Renal cortical epithelial cell (primary cell): Measurements from ENCODE around the gene PRPF19. TPM values are rescaled to one million over a fixed set of nuclear protein-coding genes. Genes with fewer than 3 reads are reported as not detected.

Experiments used
- DNase-seq: peaks from one replicate; pipeline ENCODE4 v3.0.0-alpha.2; 2011; ENCODE audit warnings: low read depth
- total RNA-seq: library from RNA; depleted of rRNA; stranded (reverse); fragments of >200 nt; gene quantifications from 2 replicates; pipeline ENCODE4 v1.2.3, GENCODE V29; 2014

The PRPF19 gene
- total RNA-seq, 1 donor from 2014 or later: 49.8 TPM

DNA sequence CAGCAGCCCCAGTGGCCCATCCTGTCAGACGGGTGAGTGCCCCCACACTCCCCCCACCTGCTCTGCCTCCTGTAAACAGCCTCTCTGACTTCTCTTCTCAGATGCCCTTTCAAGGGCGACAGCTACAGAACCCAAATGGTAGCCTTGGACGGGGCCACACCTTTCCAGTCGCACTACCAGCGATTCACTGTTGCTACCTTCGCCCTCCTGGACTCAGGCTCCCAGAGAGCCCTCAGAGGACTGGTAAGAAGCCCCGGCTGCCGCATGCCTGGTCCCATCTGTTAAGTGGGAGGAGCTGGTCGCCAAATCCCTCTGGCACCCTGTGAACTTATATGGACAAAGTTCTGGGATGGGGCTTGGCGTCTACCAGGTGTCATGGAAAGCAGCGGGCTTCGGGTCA, 32.9 kb downstream of the PRPF19 start:
- no peak for DNase-seq

GRCh38 chr11:60872961-60873524, 33.3 kb downstream of the PRPF19 start:
- peak; percentile 66 for DNase-seq

DNA sequence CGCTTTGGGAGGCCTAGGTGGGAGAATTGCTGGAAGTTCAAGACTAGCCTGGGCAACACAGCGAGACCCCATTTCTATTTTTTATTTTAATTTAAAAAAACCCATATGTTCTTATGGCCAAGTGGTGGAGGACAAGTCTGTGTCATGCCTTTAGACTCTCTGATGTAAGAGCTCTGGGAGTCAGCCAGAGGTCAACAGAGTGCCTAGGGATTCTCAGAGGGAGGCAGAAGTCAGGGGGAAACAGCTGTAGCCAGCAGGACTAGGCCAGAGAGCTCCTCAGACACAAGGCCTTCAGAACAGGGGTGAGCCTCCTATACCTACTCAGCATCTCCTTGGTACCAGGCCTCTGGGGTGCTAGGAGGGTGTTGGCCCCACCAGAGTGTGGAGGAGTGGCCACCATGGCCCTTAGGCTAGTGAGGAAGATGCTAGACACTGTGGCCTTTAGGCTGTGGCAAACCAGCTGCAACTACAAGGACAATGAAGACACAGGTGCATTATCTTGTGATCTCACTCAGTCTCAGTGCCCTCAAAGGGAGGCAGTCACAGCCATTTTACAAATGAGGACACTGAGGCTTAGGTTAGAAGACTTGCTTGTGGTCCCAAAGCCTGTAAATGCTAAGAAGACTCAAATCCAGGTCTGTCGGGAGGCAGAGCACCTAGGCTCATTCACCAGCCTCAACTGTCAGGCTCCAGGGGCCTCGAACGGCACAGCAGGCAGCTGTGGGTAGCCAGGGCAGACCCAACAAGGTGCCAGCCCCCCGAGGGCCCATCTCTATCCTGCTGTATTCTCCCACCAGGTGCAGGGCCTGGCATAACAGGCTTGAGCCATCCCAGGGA, 34.0 kb downstream of the PRPF19 start:
- DNase-seq: peak; percentile 32

DNA sequence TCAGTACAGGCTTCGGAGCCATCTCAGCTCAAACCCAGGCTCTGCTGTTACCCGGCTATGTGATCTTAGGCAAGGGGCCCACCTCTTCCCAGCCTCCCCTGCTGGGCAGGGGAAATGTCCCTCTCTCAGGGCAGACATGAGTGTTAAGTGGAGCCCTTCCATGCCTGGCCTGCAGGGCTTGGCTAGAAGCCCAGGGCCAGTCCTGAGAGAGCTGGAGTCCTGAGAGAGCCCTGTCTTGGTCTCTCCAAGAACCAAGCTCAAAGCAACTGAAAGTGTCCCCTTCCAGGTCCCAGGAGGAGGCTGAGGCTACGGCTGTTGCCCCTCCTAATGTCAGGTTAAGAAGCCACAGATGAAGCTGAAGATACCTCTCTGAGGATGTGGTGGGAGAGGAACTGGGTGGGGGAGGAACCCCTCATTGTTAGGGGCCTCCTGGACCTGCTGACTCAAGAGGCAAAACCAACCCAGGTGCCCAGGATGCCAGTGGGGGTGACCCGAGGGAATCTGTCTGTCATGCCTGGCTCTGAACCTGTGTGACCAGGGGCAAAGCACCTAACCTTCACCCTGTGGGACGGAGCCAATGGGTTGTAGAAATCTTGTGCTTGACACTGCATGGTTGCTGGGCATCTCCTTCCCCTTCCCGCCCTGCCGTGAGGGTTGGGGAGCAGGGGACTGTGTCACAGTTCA, 34.9 kb downstream of the PRPF19 start:
- DNase-seq: no peak

- DNase-seq: no peak
These were observed 35.5 kb downstream of the PRPF19 start for GRCh38 chr11:60870733-60871377.

DNA sequence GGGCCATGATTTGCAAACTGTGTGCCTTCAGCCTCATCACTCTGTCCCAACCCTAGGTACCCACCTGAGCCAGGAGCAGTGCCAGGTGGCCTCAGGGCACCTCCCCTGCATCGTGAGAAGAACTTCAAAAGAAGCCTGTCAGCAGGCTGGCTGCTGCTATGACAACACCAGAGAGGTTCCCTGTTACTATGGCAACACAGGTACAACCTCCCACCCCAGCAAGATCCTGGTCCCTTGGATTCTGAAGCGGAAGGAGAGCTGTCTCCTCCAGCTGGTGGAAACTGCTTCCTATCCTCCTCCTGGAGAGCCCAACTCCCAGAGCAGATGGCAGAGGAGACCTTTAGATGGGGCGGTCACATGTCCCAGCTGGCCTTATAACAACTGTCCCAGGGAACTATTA, 36.1 kb downstream of the PRPF19 start:
- no peak for DNase-seq

DNA sequence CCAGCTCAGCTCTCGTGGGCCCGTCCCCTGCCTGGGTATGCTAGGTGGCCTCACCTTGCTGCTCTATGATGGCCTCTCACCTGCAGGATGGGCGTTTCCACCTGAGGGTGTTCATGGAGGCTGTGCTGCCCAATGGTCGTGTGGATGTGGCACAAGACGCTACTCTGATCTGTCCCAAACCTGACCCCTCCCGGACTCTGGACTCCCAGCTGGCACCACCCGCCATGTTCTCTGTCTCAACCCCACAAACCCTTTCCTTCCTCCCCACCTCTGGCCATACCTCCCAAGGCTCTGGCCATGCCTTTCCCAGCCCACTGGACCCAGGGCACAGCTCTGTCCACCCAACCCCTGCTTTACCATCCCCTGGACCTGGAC, 36.9 kb downstream of the PRPF19 start:
- no peak for DNase-seq

DNA sequence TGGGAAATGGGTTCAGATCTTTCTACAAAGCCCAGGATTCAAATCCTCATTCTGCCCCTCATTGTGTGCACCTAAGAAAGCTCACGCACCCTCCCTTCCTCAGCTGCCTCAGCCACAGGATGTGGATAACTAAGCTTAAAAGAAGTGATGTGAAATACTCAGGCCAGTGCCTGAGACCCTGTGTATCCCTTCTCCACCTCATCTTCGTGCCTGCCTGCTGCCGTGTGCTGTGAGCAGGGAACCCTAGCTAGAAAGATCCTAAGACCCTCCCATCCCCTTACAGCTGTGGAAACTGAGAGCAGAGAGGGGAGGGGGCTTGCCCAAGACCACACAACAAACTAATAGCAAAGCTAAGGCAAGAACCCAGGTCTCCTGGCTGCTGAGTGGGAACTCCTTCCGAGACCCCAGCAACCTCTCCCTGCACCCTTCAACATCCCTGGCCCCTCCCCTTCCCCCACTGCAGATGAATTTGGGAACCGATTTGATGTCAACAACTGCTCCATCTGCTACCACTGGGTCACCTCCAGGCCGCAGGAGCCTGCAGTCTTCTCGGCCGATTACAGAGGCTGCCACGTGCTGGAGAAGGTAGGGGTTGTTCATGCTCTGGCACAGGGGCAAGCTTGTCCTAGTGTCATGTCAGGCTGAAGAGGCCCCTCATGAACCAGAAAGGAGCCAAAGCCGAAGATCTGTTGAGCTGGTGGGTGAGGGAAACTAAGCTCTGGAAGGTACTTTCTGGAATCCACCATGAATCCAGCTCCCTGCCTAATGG, 37.5 kb downstream of the PRPF19 start:
- DNase-seq: no peak

- no peak for DNase-seq
These were observed 38.3 kb downstream of the PRPF19 start for GRCh38 chr11:60867871-60868681.

DNA sequence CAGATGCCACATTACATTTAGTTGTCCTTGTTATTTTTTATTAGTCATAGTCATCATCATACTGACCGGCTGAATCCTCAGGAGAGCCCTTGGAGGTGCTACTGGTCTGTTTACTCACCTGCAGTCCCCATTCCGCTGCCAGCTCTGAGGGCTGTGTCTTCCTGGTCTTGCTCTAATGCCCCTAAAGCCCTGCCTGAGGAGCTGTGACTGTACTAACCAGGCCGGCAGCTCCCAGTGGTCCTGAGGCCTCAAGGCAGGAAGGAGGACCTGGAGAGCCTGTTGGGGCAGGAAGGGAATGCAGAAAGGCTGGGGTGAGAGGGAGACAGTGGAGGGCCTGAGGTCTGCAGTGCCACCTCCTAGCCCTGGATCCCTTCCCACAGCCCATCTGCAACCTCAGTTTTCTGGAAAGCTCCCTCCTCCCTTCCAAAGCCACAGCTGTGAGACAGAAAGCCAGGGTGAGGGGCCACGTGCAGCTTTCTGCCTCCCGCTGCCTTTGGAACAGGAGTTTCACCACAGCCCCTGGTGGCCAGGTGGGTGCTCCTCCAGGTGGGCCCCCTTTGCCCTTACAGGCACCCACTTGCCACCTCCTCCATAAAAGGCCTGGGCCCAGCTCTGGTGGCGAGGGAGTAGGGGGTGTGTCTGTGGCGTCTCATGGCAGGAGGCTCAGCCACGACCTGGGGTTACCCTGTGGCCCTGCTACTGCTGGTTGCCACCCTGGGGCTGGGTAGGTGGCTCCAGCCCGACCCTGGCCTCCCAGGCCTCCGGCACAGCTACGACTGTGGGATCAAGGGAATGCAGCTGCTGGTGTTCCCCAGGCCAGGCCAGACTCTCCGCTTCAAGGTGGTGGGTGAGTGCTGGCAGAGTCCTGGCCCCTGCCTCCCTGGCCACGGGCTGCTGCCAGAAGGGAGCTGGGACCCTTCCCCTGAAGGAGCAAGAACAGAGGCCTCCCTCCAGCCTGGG, 39.2 kb downstream of the PRPF19 start, which contains the start of gene ZP1:
Gene ZP1, plus strand, starts transcription at position 632 of the 960 bp plus-strand sequence. Its CDS starts 20 bp downstream, at position 652.
- no peak for DNase-seq

DNA sequence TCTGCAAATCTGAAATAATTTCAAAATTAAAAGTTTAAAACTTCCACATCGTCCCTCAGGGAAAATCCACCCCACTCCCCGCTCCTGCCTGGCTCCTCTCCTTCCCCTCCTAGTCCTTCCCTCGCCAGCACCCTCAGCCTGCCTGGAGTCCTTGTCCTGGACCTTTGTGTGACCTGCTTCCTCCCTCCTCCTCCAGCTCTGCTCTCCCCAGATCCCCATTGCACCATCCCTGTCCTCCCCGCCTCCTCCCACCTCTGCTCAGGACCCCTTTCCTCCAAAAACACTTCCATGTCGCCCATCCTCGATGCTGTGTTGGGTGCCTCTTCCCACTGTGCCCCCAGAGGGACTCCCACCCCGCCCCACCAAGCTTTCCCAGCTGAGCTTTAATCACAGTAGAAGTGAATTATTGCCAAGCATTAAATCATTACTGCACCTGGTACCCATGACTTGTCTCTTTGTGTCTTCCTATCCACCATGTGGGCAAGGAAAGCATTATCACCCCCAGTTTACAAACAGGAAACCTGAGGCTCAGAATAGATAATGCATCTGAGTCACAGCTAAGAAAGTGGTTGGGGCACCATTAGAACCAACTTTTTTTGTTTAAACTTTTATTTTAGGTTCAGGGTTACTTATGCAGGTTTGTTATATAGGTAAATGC, 41.4 kb downstream of the PRPF19 start:
- DNase-seq: no peak

DNA sequence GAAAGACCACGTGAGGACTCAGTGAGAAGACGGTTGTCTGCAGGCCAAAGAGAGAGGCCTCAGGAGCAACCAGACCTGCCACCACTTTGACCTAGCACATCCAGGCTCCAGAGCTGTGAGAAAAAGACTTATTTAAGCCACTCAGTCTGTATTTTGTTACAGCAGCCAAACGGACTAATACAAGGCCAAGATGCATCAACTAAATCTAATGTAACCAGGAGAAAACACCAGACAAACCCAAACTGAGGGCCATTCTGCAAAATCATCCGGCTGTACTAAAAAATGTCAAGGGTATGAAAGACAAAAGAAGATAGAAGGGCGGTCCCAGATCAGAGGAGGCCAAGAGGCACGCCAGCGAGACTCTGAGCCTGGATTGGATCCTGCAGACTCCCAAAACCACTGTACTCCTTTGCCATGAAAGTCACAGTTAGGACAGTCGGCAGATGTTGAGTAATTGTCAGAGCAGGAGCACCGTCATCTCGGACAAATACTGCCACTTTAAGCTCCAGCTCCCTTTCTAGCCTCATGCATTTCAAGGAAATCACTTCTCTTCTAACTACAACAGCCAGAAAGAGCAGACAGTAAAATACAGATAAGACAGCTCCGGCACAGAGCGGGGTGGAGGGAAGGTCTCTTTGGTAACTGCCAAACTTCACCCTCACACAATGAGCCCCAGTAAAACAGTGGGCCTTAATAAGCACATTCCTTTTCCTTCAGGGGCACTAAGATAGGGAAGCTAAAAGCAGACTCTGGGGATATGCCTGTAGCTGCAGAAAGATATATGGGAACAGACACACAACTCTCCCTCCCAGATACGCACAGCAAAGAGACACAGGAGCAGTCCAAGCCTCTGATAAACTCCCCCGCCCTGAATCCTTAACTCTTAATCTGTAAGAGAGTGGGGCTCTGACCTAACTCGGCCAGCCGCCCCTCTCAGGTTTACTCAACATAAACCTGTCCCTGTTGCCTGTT, 42.5 kb downstream of the PRPF19 start:
- DNase-seq: no peak

DNA sequence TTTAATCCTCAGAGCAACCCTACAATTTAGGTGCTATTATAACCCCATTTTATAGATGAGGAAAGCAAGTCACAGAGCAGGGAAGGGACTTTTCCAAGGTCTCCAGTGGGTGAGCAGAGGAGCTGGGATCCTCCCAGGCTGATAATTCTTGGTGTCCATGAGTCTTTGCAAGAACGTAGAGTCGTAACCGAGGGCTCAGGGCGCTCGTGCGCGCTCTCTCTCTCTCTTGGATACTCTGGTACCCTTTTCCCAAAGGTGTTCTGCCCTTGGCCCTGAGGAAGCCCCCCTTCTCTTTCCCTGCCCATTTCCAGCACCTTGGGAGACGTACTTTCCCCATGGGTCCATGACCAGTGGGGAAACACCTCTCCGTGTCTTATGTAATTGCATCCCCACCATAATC, 44.2 kb downstream of the PRPF19 start:
- no peak for DNase-seq

- DNase-seq: no peak
These were observed 45.4 kb downstream of the PRPF19 start for GRCh38 chr11:60860943-60861342.

GRCh38 chr11:60859616-60860250, 46.7 kb downstream of the PRPF19 start:
- DNase-seq: no peak

DNA sequence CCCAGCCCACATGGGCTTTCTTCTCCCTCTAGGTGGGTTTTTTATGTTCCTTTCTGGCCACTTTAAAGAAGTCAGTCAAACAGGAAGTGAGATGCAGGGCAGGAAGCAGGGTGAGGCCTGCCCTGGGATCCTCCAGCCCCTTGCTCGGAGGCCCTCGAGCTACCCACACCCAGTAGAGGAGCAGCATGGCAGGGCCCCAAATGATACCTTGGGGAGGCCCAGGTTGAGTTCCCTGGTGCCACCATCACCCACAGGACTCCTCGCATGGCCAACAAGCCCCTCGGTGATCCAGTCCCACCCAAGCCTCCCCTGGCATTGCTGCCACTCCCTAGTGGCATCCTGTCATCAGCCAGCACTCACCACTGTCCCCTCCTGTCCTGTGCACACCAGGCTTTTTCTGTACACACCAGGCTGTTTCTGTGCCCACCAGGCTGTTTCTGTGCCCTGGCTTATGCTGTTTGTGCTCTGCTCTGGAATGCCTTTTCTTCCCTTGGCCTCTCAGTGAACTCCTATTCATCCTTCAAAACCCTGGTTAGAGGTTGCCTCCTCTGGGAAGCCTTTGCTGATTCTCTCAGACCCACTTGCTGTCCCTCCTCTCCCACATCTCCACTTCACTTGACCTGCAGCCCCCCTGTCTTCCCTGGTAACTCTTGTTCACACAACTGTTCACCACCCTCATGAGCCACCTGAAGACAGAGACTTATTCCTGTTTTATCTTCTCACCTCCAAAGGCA, 47.5 kb downstream of the PRPF19 start:
- DNase-seq: no peak

DNA sequence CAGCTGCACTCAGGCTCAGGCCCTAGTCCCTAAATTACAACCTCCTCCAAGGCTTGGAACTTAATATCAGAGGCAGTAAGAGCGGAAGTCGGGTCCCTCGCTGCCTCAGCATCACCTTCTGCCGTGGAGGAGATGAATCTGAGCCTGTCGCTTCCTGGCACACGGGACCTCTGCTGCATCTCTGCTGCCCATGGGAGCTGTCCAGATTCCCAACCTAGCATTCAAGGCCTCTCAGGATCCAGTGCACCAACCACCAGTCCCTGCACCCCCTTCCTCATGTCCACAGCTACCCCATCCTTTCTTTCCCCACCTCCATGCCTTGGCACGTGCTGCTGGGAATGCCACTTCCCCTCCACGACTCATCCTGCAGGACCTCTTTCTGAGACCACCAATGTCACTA, 48.1 kb downstream of the PRPF19 start:
- DNase-seq: no peak
